ENCODE measurements around the gene TRMT5.

Gene TRMT5

GRCh38 chr14:60945984-60946383 lies 34.9 kb downstream of the TRMT5 start:
- TF ChIP-seq ZBTB7A (IDR thresholded peaks at IDR 0.05; ENCODE audit: low read depth) (no peak), TCF12 (IDR thresholded peaks at IDR 0.05; ENCODE audit: low read depth) (no peak), RAD21 (IDR thresholded peaks at IDR 0.05; ENCODE audit: low read depth) (no peak), EGR1 (IDR thresholded peaks at IDR 0.05) (no peak), USF1 (IDR thresholded peaks at IDR 0.05) (no peak), CREB1 (IDR thresholded peaks at IDR 0.05; ENCODE audit: low read depth) (no peak), NFIC (IDR thresholded peaks at IDR 0.05) (no peak), TEAD4 (IDR thresholded peaks at IDR 0.05) (no peak), YY1 (IDR thresholded peaks at IDR 0.05; ENCODE audit: low read depth) (no peak), EP300 (IDR thresholded peaks at IDR 0.05; ENCODE audit: borderline replicate concordance) (no peak), TAF1 (IDR thresholded peaks at IDR 0.05; ENCODE audit: low read depth) (no peak), CEBPB (IDR thresholded peaks at IDR 0.05) (no peak), REST (IDR thresholded peaks at IDR 0.05; ENCODE audit: low read depth) (no peak), MAX (IDR thresholded peaks at IDR 0.05) (no peak), FOXM1 (IDR thresholded peaks at IDR 0.05; ENCODE audit: borderline replicate concordance, low read depth) (no peak)

GRCh38 chr14:60944204-60944603 lies 36.7 kb downstream of the TRMT5 start:
- TF ChIP-seq TEAD4 (IDR thresholded peaks at IDR 0.05): no peak
- no peak for TF ChIP-seq CEBPB (IDR thresholded peaks at IDR 0.05)
- TF ChIP-seq EGR1 (IDR thresholded peaks at IDR 0.05): no peak
- TF ChIP-seq RAD21 (IDR thresholded peaks at IDR 0.05; ENCODE audit: low read depth): no peak
- TF ChIP-seq EP300 (IDR thresholded peaks at IDR 0.05; ENCODE audit: borderline replicate concordance): no peak
- no peak for TF ChIP-seq FOXM1 (IDR thresholded peaks at IDR 0.05; ENCODE audit: borderline replicate concordance, low read depth)
- no peak for TF ChIP-seq CREB1 (IDR thresholded peaks at IDR 0.05; ENCODE audit: low read depth)
- TF ChIP-seq NFIC (IDR thresholded peaks at IDR 0.05): no peak
- TF ChIP-seq ZBTB7A (IDR thresholded peaks at IDR 0.05; ENCODE audit: low read depth): no peak

- TF ChIP-seq RAD21 (IDR thresholded peaks at IDR 0.05; ENCODE audit: low read depth): no peak
Observed at GRCh38 chr14:60943637-60944032, 37.2 kb downstream of the TRMT5 start.

- TF ChIP-seq TEAD4 (IDR thresholded peaks at IDR 0.05) (no peak), EP300 (IDR thresholded peaks at IDR 0.05; ENCODE audit: borderline replicate concordance) (no peak), RAD21 (IDR thresholded peaks at IDR 0.05; ENCODE audit: low read depth) (no peak), CEBPB (IDR thresholded peaks at IDR 0.05) (no peak), ZBTB7A (IDR thresholded peaks at IDR 0.05; ENCODE audit: low read depth) (no peak), TAF1 (IDR thresholded peaks at IDR 0.05; ENCODE audit: low read depth) (no peak), NFIC (IDR thresholded peaks at IDR 0.05) (no peak), MAX (IDR thresholded peaks at IDR 0.05) (no peak)
Observed at GRCh38 chr14:60935319-60935718, 45.6 kb downstream of the TRMT5 start.

GRCh38 chr14:60933920-60934655 lies 46.8 kb downstream of the TRMT5 start:
- no peak for TF ChIP-seq MAX (IDR thresholded peaks at IDR 0.05)
- no peak for TF ChIP-seq CEBPB (IDR thresholded peaks at IDR 0.05)
- TF ChIP-seq TEAD4 (IDR thresholded peaks at IDR 0.05): no peak
- no peak for TF ChIP-seq ZBTB7A (IDR thresholded peaks at IDR 0.05; ENCODE audit: low read depth)
- TF ChIP-seq USF1 (IDR thresholded peaks at IDR 0.05): no peak
- TF ChIP-seq RAD21 (IDR thresholded peaks at IDR 0.05; ENCODE audit: low read depth): no peak
- no peak for TF ChIP-seq EP300 (IDR thresholded peaks at IDR 0.05; ENCODE audit: borderline replicate concordance)
- no peak for TF ChIP-seq YY1 (IDR thresholded peaks at IDR 0.05; ENCODE audit: low read depth)
- no peak for TF ChIP-seq EGR1 (IDR thresholded peaks at IDR 0.05)
- TF ChIP-seq TAF1 (IDR thresholded peaks at IDR 0.05; ENCODE audit: low read depth): no peak
- no peak for TF ChIP-seq FOXM1 (IDR thresholded peaks at IDR 0.05; ENCODE audit: borderline replicate concordance, low read depth)
- no peak for TF ChIP-seq NFIC (IDR thresholded peaks at IDR 0.05)
- no peak for TF ChIP-seq REST (IDR thresholded peaks at IDR 0.05; ENCODE audit: low read depth)
- TF ChIP-seq CREB1 (IDR thresholded peaks at IDR 0.05; ENCODE audit: low read depth): no peak
- no peak for TF ChIP-seq TCF12 (IDR thresholded peaks at IDR 0.05; ENCODE audit: low read depth)

Measured in Ishikawa (cell line).